Suprapubic skin (tissue), 4 donors: ENCODE measurements around the gene ITPR2.

Experiments used
- POLR2A ChIP-seq, 2 donors: fragments of 450-650 bp; IDR thresholded peaks; one replicate each; pipeline ENCODE4 v1.6.1; 2017; ENCODE audit warnings: antibody characterized with exemption in 2 of 2, mild to moderate bottlenecking in 2 of 2, moderate library complexity in 2 of 2
- POLR2AphosphoS5 ChIP-seq, 3 donors: sonication (generic); formaldehyde crosslinking; IDR thresholded peaks; one replicate each; pipeline ENCODE4 v1.6.1; 2017; ENCODE audit warnings: antibody characterized with exemption in 3 of 3
- TF ChIP-seq, protein P1 (sequence below), 2 donors: fragments of 200-600 bp in 1 of 2; fragments of 450-650 bp in 1 of 2; sonication (generic) in 1 of 2; IDR thresholded peaks; one replicate each; pipeline ENCODE4 v1.5.1; 2016 to 2019; ENCODE audit warnings: antibody characterized with exemption in 2 of 2, mild to moderate bottlenecking in 1 of 2, moderate library complexity in 1 of 2

DNA sequence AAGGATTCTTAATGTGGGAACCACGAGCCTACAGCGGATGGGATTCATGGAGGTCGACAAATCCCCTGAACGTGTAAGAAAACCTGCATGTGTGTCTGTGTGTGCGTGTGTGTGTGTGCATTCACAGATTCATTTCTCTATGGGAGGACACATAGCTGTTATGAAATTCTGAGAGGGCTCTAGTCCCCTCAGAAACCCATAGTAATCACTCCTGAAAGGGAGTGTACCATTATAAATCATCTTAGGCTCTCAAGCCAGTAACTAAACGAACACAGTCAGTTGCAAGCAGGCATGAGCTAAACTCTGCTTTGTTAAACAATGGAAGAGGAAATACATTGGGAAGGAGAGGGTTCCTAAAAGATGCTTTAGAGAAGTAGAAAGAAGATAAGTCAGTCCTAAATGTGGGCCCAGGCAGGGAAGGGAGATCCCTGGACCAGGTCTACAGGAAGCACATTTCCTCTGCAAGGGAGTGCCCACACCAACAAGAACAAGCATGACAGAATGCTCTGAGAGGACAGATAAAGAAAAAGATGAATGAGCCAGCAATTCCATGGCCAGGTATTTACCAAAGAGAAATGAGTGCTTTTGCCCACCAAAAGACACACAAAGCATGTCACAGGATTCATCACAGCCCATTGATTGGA is 91.3 kb downstream of the ITPR2 start:
- TF ChIP-seq, protein P1, sequence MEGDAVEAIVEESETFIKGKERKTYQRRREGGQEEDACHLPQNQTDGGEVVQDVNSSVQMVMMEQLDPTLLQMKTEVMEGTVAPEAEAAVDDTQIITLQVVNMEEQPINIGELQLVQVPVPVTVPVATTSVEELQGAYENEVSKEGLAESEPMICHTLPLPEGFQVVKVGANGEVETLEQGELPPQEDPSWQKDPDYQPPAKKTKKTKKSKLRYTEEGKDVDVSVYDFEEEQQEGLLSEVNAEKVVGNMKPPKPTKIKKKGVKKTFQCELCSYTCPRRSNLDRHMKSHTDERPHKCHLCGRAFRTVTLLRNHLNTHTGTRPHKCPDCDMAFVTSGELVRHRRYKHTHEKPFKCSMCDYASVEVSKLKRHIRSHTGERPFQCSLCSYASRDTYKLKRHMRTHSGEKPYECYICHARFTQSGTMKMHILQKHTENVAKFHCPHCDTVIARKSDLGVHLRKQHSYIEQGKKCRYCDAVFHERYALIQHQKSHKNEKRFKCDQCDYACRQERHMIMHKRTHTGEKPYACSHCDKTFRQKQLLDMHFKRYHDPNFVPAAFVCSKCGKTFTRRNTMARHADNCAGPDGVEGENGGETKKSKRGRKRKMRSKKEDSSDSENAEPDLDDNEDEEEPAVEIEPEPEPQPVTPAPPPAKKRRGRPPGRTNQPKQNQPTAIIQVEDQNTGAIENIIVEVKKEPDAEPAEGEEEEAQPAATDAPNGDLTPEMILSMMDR (IDR thresholded peaks at IDR 0.05) = no peak
- TF ChIP-seq POLR2A (IDR thresholded peaks at IDR 0.05) (no peak), POLR2AphosphoS5 (IDR thresholded peaks at IDR 0.05) (no peak)
